Fibroblast of gingiva (primary cell): Measurements from ENCODE around the gene CACNA1D.

ENCODE experiments used
- DNase-seq: peaks from one replicate; pipeline ENCODE4 v3.0.0-alpha.2; 2011; ENCODE audit warnings: low read depth

The CACNA1D gene

DNA sequence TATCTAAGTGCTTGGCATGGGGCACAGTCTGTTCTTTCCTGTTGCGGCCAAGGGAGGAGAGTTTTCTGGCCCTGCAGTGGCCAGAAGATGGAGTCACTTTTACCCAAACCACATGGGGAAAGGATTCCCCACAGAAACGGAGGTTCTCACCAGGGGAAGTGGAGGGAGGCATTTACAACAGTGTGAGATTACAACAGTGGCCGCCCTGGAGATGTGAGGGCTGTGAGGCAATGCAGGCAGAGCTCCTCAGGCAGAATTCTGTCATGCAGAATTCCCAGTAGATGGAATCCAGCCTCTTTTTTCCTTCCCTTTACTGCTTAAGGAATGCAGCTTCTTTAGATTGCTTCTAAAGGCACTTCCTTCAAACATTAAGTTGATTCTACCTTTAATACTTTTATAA is 83.1 kb downstream of the CACNA1D start:
- peak; percentile 38 for DNase-seq

DNA sequence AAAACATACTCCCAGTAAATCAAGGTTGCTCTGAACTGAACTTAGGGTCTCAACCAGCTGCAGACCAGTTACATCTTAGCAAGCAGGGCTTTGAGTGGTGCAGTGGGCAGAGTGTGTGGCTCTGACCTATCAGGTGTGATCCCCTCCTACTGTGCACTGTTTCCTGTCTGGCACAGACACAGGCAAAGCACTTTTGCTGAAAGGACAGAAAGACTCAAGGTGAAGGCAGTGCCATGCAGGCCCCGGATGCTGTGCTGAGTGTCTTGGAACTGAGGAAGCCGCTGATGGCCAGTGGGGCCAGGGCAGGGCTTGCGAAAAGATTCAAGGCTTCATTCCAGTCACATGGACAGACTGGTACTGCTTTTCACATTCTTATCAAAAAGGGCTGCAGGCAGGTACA is 85.2 kb downstream of the CACNA1D start:
- no peak for DNase-seq

DNA sequence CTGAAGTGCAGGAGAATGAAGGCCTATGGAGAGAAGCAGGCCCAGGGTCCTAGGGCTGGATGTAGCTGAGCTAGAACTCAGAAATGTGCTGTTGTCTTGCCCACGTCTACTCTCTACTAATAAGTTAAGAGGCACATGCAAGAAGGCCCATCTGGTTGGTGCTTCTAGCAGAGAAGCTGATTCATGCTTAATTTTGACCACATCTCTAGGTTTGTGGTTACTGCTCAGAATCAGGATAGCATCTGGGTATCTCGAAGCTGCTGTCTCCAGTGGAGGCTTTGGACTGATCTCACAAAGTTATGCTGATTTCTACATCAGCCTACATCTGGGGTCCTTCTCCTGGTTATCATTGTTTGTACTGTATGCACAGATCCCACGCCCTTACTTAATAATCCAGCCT is 87.3 kb downstream of the CACNA1D start:
- DNase-seq: no peak

DNA sequence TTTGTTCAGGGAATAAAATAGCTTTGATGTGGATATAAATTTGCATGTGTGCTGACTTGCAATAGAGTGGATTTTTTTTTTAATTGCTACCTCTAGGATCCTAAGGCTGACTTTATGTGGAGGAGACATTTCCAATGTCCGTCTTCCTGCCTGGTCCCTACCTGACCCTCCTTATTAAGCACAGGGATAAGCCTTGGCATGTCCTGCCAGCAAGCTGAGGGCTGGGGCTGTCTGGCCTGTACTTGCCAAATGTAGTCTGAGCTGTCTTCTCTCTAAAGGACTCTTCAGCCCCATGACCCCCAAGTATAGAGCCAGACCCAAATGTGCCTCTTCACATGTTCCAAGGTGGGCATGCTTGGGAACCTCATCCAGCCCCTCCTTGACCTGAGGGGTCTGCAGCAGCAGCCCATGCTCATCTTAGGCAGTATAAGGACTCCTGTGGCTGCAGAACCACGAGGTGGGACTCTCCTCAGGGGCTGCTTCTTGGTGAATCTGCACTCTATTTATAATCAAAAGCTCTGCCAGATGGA is 88.8 kb downstream of the CACNA1D start:
- DNase-seq: no peak

DNA sequence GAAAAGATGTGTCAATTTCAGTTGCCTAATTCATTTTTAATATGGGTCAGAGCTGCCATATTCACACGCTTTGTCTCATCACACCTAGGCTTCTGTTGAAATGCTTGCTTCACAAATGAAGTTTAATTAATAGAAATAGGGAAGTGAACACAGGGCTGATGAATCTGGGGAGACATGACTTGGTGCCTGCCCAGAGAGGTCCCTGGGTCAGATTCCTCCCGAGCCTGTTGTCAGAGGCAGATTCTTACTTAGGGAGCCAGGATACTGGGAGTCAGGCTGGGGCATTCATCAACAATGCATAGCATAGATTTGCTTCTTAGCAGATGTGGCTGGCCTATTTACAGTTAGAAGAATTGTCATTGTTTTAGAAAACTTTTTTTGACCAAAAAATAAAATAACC is 90.6 kb downstream of the CACNA1D start:
- no peak for DNase-seq

DNA sequence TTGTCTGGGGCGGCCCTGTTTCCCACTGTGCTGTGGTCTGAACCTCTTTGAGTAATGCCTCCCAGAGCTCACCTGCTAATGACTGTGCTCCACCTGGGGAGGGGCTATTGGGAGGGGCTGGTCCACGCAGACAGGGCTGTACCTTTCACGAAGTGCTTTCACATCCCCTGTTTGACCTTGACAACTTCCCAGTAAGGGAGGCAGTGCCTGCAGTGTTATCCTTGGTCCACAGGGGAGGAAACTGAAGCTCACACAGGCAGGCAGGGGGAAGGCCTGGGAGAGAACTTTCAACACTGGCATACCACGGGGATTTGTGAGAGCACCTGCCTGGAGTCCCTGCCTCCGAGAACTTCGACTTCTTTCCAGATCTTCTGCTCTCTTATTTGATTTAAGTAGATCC is 91.2 kb downstream of the CACNA1D start:
- no peak for DNase-seq

DNA sequence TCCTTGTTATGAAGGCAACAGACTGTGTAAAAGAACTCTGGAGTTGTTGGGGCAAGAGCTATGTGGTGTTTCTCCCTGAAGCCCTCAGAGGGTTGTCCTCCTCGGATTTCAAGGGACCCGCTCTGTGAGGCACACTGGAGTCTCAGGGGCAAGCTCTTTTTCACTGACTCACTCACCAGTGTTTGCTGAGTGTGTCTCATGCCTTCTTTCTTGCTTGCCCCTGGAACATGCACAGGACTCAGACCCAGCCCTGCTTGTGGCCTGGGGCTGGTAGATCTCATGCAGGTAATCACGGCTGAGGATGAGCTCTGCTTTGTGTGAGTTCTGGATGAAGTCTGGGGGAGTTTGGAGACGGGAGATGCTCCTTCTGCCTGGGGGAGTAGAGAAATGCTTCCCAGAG is 93.7 kb downstream of the CACNA1D start:
- DNase-seq: no peak

DNA sequence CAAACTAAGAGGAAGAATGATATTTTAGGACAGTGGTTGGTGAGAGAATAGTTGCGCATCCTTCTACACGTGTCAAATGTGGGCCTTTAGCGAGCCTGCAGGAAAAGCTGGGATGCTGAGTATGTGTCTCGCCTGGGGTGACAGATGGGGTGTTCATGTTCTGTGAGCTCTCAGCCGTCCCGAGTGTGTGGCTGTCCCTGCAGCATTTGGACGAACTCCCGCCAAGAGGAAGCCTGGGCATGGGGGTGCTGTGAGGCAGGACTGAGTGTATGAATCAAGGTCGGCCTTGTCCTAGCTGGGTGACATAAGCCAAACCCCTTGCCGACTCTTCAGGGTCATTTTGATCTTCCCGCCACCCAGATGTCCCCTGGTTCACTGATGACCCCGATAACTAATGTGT is 94.8 kb downstream of the CACNA1D start:
- no peak for DNase-seq

DNA sequence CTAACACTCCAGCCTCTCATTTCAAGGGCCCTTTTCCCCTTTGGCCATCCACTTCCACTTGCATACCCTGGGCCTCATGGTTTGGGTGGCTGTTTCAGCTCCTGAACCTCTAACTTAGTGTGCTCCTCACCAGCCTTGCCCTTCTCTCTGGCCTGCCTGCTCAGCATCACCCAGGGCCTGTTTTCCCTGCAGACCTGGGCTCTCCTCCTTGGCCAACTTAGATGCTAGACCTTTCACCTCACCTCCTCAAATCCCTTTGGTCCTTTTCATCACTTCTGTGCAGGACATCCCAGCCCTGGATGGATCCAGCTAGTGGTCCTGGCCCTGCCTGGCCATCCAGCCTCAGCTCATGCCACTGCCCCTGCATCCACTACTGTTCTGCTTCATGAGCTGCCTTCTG is 95.4 kb downstream of the CACNA1D start:
- DNase-seq: no peak

DNA sequence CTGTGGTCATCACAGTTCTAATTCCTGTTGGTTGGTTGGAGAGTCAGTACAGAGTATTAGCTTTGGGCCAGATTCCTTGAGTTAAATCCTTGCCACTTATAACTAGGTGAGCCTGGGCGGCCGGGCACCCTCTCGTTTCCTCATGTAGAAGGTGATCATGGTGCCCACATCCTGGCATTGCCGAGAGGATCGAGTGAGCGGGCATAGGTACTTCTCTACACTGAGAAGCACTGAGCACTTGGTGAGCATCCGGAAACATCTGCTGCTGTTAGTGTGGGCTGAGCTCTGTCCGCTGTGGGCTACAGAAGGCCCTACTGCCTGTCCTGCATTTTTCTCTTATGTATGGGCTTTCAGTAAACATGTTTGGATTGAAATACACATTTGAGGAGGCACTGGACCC is 96.2 kb downstream of the CACNA1D start:
- DNase-seq: no peak

DNA sequence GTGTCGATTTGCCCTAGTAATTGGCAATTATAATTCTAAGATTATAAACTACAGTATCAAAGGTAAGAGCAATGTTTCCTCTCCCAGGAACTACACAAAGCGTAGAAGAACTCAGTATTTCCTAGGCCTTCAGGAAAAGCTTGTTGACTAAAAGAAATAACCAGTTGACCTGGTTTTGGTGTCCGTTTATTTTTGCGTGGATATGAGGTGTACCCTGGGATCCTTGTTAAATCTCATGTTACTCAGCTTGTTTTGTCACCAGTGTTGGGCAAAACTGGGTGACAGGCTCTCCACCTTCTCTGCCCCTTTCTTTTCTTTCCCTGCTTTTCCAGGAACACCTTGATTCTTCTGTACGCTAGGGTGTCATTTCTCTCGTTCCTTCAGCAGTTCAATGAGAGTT is 97.2 kb downstream of the CACNA1D start:
- no peak for DNase-seq

DNA sequence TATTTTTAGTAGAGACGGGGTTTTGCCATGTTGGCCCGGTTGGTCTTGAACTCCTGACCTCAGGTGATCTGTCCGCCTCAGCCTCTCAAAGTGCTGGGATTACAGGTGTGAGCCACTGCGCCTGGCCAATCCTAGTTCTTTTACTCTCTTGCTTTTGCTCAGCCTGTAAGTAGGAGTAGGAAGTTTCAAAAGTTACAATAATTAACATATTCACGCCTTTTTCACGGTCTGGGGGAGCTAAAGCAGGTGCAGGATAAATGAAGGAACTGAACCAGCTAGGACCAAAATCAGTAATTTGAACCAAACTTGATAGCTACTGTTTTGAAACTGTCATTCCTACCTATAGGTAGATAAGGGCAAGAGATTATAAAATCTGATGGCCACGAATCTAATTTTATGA is 98.5 kb downstream of the CACNA1D start:
- DNase-seq: no peak

DNA sequence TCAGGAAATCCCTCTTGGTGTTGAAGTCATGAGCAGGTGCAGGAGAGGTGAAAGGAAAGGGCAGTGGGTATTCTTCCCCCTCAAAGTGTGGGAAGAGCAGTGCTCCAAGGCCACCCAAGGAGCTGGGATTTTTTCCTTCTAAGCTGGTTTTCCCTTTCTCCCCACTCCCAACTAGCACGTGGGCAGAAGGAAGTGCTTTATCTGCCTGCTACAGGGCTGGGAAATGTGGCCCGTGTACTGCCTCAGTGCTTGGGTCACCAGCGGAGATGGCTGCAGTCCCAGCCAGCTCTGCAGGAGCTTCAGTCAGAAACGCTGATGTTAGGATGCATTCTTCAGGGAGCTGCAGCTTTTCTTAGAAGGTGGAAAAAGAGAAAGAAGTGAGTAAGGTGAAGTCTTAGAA is 99.2 kb downstream of the CACNA1D start:
- DNase-seq: no peak

DNA sequence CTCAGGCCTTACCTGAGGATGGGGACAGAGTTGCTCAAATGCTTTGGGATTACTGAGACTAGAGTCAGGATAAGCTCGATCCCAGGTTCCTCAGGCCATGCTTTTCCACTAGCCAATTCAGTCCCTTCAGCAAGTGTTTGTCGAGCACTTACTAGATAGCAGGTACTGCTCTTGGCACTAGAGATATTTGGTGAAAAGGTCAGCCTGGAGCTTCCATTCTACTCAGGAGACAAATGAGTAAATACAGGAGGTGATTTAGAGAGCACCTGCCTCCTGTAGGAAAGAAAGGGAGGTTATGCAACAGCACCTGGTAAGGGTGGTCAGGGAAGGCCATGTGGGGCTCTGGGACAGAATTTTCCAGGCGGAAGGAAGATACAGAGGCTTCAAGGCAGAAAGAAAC is 99.9 kb downstream of the CACNA1D start:
- DNase-seq: no peak

DNA sequence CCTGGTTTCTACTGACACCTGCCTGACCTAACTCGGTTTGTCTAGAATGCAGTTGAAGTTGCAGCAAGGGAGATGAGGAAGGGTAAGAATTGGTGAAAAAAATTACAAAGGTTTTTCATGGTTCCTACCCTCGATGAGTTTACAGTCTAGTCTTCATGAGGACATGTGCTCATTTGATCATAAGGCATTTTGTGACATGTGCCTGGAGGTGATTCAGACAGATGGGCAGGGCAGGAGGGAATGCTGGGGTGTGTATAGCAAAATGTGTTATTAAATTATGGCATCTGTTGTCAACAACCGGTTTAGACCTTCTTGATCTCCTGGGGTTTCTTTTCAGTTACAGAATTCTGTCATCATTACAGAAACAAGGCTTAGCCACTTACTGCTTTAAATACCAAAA is 101.2 kb downstream of the CACNA1D start:
- DNase-seq: no peak

DNA sequence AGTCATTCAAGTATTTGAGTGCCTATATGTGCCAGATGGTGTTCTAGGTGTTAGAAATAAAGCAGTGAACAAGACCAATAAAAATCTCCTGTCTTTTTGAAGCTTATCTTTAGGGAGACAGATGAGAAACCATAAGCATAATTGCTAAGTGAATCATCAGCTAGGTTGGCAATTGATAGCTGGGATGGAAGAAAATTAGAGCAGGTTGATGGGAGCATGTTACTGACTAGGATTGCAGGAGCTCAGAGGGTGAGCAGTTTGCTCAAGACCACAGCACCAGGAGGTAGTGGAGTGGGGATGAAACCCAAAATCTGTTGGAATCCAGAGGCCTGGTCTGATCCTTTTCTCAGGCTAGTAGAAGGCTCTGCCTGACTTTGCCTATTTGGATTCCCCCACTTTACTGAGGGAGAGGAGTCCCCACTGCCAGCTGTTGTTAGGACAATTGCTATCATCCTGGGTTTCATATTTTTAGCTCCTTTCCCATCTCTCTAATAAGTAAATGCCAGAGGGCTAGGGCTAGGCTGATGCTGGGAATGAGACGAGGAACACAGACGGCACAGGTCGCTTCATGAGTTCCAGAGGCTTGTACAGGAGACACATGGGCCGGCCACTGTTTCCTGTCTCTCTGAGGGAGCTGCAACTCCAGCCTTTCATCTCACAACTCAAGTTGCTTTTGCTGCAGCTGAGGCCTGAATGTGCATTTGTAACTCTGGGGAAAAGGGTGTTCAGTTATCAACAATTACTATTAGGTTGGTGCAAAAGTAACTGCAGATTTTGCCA is 102.9 kb downstream of the CACNA1D start:
- DNase-seq: no peak

DNA sequence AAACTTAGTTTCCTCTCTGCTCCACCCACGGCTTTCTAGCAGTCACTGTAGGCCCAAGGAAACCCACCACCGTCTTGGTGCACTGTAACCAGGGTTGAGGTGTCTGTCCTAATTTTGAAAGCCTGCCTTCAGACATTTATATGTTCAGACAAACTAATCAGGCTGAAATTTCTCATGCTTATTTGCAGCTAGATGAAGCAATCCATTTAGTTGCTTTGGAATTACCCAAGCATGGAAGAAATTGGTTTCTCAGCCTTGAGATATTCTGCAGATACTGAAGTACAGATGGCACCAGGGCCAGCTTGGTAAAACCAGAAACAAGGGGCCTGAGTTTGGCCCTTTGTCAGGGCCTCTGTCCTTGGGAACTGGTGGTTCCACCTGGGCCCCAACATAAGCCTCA is 105.4 kb downstream of the CACNA1D start:
- no peak for DNase-seq

DNA sequence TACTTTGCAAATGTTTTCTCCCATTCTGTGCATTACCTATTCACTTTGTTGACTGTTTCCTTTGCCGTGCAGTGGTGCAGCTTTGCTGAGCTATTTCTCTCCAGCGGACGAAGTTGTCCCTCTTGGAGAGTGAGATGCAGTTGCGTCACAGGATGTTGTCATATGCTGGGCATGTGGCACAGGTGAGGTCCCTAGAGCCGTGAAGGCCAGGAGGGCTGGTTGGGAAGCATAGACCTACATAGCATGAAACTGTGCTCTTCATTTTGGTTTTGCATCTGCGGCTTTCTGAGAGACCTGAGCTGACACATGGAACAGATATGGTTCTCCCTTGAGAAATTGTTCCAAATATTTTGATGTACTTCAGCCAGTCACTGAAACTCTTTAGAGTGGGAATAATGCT is 108.5 kb downstream of the CACNA1D start:
- no peak for DNase-seq

DNA sequence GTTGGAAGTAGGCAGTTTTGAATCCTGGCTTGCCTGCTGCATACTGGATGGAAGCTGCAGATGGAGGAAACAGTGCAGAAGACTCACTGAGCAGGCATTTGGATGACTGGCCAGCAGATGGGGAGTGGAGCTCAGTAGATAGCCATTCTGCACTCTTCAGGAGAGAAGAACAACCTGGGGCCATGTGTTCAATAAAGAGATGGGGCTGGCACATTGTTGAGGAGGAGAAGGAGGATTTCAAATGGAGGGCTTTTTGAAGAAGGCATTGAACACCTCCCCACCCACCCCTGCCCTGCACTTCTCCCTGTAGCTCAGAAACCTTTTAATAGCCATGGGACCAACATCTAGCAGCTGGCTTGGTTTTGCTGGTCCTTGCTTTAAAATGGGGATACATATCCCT is 109.8 kb downstream of the CACNA1D start:
- no peak for DNase-seq

DNA sequence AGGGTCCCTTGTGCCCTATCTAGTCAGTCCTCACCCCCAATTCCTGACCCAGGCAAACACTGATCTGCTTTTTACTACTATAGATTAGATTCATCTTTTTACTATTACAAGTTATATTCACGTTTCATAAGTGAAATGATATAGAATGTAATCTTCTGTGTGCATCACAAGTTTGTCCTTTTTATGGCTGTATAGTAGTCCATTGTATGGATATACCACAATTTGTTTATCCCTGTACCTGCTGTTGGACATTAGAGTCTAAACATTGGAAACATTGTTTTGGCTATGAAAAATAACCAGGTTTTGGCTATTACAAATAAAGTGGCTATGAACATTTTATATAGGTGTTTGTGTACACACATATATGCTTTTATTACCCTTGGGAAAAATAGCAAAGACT is 112.4 kb downstream of the CACNA1D start:
- DNase-seq: no peak

DNA sequence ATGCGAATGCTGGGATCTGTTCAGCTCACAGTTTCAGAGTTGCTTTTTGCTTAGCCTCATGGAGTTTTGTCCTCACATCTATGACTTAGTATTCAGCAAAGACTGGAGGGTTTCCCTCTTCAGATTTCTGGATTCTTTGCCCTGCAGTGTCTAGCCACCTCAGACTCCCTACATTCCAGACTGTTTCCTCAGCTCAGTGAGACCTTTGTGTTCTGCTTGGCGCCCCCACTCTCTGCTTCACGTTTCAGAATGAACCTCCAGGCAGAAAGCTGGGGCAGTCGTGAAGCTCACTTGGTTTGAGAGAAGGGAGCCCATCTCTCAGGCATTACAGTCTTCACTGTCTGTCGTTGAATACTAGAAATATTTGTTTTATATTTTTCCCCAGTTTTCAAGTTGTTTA is 118.1 kb downstream of the CACNA1D start:
- no peak for DNase-seq

DNA sequence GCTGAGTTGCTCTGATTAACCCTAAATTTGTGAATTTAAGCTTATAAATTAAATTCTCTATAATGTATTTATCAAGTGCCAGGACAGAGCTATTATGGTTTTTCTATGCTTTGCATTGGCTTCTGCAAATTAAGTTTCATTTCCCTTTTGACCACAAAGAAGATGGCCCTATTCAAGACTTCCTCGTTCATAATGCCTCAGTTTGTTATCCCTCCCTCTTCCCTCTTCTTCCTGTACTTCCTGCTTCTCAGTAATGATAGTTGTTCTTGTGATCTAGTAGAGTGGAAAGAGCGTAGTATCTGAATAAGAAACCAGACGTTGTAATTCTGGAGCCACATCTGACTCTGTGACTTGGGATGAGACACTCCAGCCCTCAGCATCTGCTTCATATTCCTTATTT is 118.7 kb downstream of the CACNA1D start:
- DNase-seq: no peak

DNA sequence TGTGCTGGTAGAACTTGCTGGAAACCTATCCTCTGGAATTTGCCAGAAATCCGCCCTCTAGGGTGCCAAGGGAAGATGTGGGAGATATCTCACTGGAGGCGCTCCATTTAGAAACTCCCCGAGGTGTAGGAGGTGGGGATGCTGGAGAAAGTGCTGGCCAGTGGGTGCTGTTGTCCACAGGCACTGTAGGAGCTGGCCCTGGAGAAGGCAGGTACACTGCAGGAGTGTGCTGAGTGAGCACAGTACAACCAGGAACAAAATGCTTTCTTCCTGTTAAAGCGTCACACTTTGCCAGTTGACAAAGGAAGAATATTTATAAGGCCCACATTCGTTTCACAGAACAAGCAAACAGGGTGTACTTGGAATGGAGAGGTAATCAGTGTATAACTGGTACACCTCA is 119.9 kb downstream of the CACNA1D start:
- no peak for DNase-seq

DNA sequence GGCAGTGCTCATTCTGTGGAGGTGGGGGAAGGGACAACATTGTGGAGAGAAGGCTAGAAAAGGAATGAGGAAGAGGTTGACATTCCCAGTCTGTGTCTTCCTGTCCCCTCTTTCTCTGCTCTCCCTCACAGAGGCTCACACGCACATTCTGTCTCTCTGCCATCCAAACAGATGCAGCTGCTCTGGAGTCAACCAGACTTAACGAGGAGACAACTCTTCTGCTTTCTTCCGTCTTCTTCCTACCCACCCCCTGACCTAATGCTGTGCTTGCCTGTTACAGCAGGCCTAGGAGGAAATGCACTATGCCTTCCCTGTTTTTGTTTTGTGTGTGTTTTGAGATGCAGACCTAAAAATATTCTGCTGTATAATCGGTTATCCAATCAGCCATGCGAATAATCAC is 121.9 kb downstream of the CACNA1D start:
- no peak for DNase-seq
